IMR-90 (cell line): ENCODE data around the gene C9orf78. TPM values are rescaled to one million over a fixed set of nuclear protein-coding genes. Genes with fewer than 3 reads are reported as not detected.

ENCODE experiments used
- ATAC-seq: fragments of 200-7000 bp; cut with Tn5 transposase; 2 replicates; pipeline ENCODE4 v1.9.1; 2020; ENCODE audit warnings: low read depth, mild to moderate bottlenecking, moderate library complexity
- BruUV-seq: library from RNA; stranded (reverse); fragments of 400-500 nt; replicated peaks from 2 replicates; lab custom pipeline; 2021; lab: Mats Ljungman, UMichigan
- CTCF ChIA-PET: fragments of 300-600 bp; formaldehyde crosslinking; extraction: SDS; loops from one replicate; lab custom pipeline; 2021; ENCODE audit warnings: antibody characterized with exemption; lab: Yijun Ruan, JAX
- POLR2A ChIA-PET: fragments of 300-600 bp; sonication (Branson Sonifier 250); formaldehyde crosslinking; loops from one replicate; lab custom pipeline; 2022; ENCODE audit warnings: antibody characterized with exemption; ENCODE audit not compliant: unreplicated experiment; lab: Charles Lee
- DNase-seq: peaks from one replicate; pipeline ENCODE4 v3.0.0; 2013
- H2AFZ ChIP-seq: replicated peaks from 2 replicates; pipeline ENCODE3; 2013; ENCODE audit warnings: low read length, mild to moderate bottlenecking; ENCODE audit not compliant: poor library complexity
- H2AK5ac ChIP-seq: 2 replicates; pipeline ENCODE4 v1.6.1; 2013; ENCODE audit warnings: low read depth, low read length, inconsistent platforms
- H2AK9ac ChIP-seq: replicated peaks from 2 replicates; pipeline ENCODE3; 2013; ENCODE audit warnings: mild to moderate bottlenecking, low read depth, low read length, moderate library complexity; ENCODE audit not compliant: poor library complexity
- H2BK120ac ChIP-seq: 2 replicates; pipeline ENCODE4 v1.6.1; 2013; ENCODE audit warnings: low read depth, low read length, inconsistent platforms
- H2BK15ac ChIP-seq: 3 replicates; pipeline ENCODE4 v1.6.1; 2013; ENCODE audit warnings: low read depth, low read length, inconsistent platforms
- H2BK20ac ChIP-seq: 2 replicates; pipeline ENCODE4 v1.6.1; 2013; ENCODE audit warnings: low read depth, mild to moderate bottlenecking, inconsistent platforms, low read length, moderate library complexity
- H2BK5ac ChIP-seq: 2 replicates; pipeline ENCODE4 v1.6.1; 2013; ENCODE audit warnings: mild to moderate bottlenecking, low read depth, low read length, inconsistent platforms; ENCODE audit not compliant: poor library complexity, severe bottlenecking
- H3K14ac ChIP-seq: replicated peaks from 2 replicates; pipeline ENCODE4 v1.6.1; 2013; ENCODE audit warnings: low read depth, low read length, inconsistent platforms
- H3K18ac ChIP-seq: 2 replicates; pipeline ENCODE4 v1.6.1; 2013; ENCODE audit warnings: low read depth, low read length, control low read depth
- H3K23ac ChIP-seq: 2 replicates; pipeline ENCODE4 v1.6.1; 2013; ENCODE audit warnings: low read depth, low read length, inconsistent platforms
- H3K27ac ChIP-seq: 2 replicates; pipeline ENCODE4 v1.5.1; 2013; ENCODE audit warnings: mild to moderate bottlenecking, control low read depth, low read length; ENCODE audit not compliant: insufficient read depth
- H3K27me3 ChIP-seq: 2 replicates; pipeline ENCODE4 v1.6.1; 2013; ENCODE audit warnings: low read length; ENCODE audit not compliant: control insufficient read depth, insufficient read depth
- H3K36me3 ChIP-seq: 2 replicates; pipeline ENCODE4 v1.6.1; 2013; ENCODE audit warnings: low read length, mixed read lengths; ENCODE audit not compliant: control insufficient read depth, insufficient read depth
- H3K4ac ChIP-seq: 2 replicates; pipeline ENCODE4 v1.6.1; 2013; ENCODE audit warnings: low read depth, low read length, inconsistent platforms
- H3K4me1 ChIP-seq: 2 replicates; pipeline ENCODE4 v1.6.1; 2013; ENCODE audit warnings: low read length, mixed read lengths; ENCODE audit not compliant: control insufficient read depth, insufficient read depth
- H3K4me2 ChIP-seq: 2 replicates; pipeline ENCODE4 v1.6.1; 2013; ENCODE audit warnings: low read depth, mild to moderate bottlenecking, control low read depth, low read length, moderate library complexity
- H3K4me3 ChIP-seq: 2 replicates; pipeline ENCODE4 v1.5.1; 2013; ENCODE audit warnings: low read depth, mild to moderate bottlenecking, control low read depth, low read length, moderate library complexity; ENCODE audit not compliant: insufficient read depth
- H3K56ac ChIP-seq: 2 replicates; pipeline ENCODE4 v1.6.1; 2013; ENCODE audit warnings: low read length, inconsistent platforms; ENCODE audit not compliant: insufficient read depth; ENCODE audit errors: extremely low read depth
- H3K79me1 ChIP-seq, 2 experiments: 2 replicates each; pipeline ENCODE4 v1.6.1; 2013; ENCODE audit warnings: low read length in 2 of 2, inconsistent platforms in 1 of 2, low read depth in 1 of 2
- H3K9ac ChIP-seq: 2 replicates; pipeline ENCODE4 v1.6.1; 2013; ENCODE audit warnings: low read depth, low read length, control low read depth
- H3K9me1 ChIP-seq: 2 replicates; pipeline ENCODE4 v1.6.1; 2013; ENCODE audit warnings: low read length, inconsistent platforms; ENCODE audit not compliant: insufficient read depth
- H3K9me3 ChIP-seq: 2 replicates; pipeline ENCODE4 v1.6.1; 2013; ENCODE audit warnings: low read length; ENCODE audit not compliant: control insufficient read depth, insufficient read depth
- H4K20me1 ChIP-seq: 2 replicates; pipeline ENCODE4 v1.6.1; 2013; ENCODE audit warnings: low read length, inconsistent platforms; ENCODE audit not compliant: insufficient read depth
- H4K5ac ChIP-seq: 2 replicates; pipeline ENCODE4 v1.6.1; 2013; ENCODE audit warnings: mild to moderate bottlenecking, low read depth, low read length, control low read depth
- H4K8ac ChIP-seq, 2 experiments: 2 replicates each; pipeline ENCODE4 v1.6.1; 2013; ENCODE audit warnings: low read depth in 2 of 2, low read length in 2 of 2, control low read depth in 1 of 2, inconsistent platforms in 1 of 2
- H4K91ac ChIP-seq: 2 replicates; pipeline ENCODE4 v1.6.1; 2013; ENCODE audit warnings: low read depth, low read length, inconsistent platforms; ENCODE audit not compliant: insufficient read depth
- CEBPB ChIP-seq: IDR thresholded peaks from 2 replicates; pipeline ENCODE4 v1.6.1; 2012; ENCODE audit warnings: low read depth, low read length, improper control_type of control experiment
- CHD1 ChIP-seq: IDR thresholded peaks from 2 replicates; pipeline ENCODE4 v1.6.1; 2012; ENCODE audit warnings: low read depth, low read length, improper control_type of control experiment
- CTCF ChIP-seq: conservative IDR thresholded peaks from 2 replicates; pipeline ENCODE4 v1.5.1; 2012; ENCODE audit warnings: mild to moderate bottlenecking, low read depth, low read length, improper control_type of control experiment
- FOS ChIP-seq: fragments of 150-350 bp; IDR thresholded peaks from 2 replicates; pipeline ENCODE4 v1.6.1; 2016; ENCODE audit warnings: low read depth, low read length
- MAFK ChIP-seq: IDR thresholded peaks from 2 replicates; pipeline ENCODE4 v1.6.1; 2012; ENCODE audit warnings: low read depth, low read length, improper control_type of control experiment
- MAZ ChIP-seq: IDR thresholded peaks from 2 replicates; pipeline ENCODE4 v1.6.1; 2012; ENCODE audit warnings: low read depth, mild to moderate bottlenecking, low read length, improper control_type of control experiment, moderate library complexity, borderline replicate concordance
- MXI1 ChIP-seq: IDR thresholded peaks from 2 replicates; pipeline ENCODE4 v1.6.1; 2012; ENCODE audit warnings: low read depth, mild to moderate bottlenecking, low read length, moderate library complexity, borderline replicate concordance
- NFE2L2 ChIP-seq: fragments of 150-350 bp; IDR thresholded peaks from 2 replicates; pipeline ENCODE4 v1.6.1; 2016; ENCODE audit warnings: low read depth, mild to moderate bottlenecking, low read length
- RCOR1 ChIP-seq: IDR thresholded peaks from 2 replicates; pipeline ENCODE4 v1.6.1; 2012; ENCODE audit warnings: mild to moderate bottlenecking, low read length, improper control_type of control experiment; ENCODE audit not compliant: insufficient replicate concordance
- USF2 ChIP-seq: fragments of 150-350 bp; IDR thresholded peaks from 2 replicates; pipeline ENCODE4 v1.6.1; 2017; ENCODE audit warnings: mild to moderate bottlenecking, antibody characterized with exemption, low read length, low read depth
- WGBS, 2 experiments: methylation state at CpG; one replicate each; pipeline versions ENCODE4 v1.1.5 to v1.1.7; 2013; ENCODE audit warnings: missing lambda C conversion rate in 2 of 2; ENCODE audit not compliant: insufficient read length in 1 of 2; ENCODE audit errors: extremely low coverage in 2 of 2; 5-methylcytosine and 5-hydroxymethylcytosine counted together
- dilution Hi-C: fragments of 300-500 bp; cut with HindIII; formaldehyde crosslinking; loops from one replicate; pipeline ENCODE4 v1.14.3; 2018; ENCODE audit warnings: low sequenced_read_pairs; ENCODE audit not compliant: unreplicated experiment
- in situ Hi-C: fragments of 300-500 bp; cut with MboI; formaldehyde crosslinking; loops from 3 replicates; pipeline ENCODE4 v1.14.3; 2019; ENCODE audit warnings: low sequenced_read_pairs, inconsistent platforms, mixed read lengths
- intact Hi-C: fragments of 100-400 bp; cut with micrococcal nuclease; formaldehyde crosslinking; loops from 2 replicates; pipeline ENCODE4 v1.10.0; 2022
- polyA plus RNA-seq, 3 experiments: library from polyadenylated mRNA; depleted of rRNA; stranded (reverse); fragments of >200 nt; gene quantifications; 2 replicates each; pipeline ENCODE4 v1.2.3, GENCODE V29; 2012; ENCODE audit warnings: low replicate concordance in 1 of 3
- total RNA-seq: library from RNA; depleted of rRNA; stranded (reverse); fragments of >200 nt; gene quantifications from 2 replicates; pipeline ENCODE4 v1.2.3, GENCODE V29; 2012

Gene C9orf78
- total and polyA plus RNA-seq, 2 of the 4 experiments (the other 2 are of a cell fraction), result 29.8 to 46.0 TPM

GRCh38 chr9:129873563-129874190 lies 38.6 kb upstream of the C9orf78 start:
- WGBS, 2 experiments, result 73% methylated on average over 3 of the region's 16 CpGs; no CpG with 5 or more reads in 1 of the 2 experiments
- Histone ChIP-seq H4K20me1 (no peaks in the 10 kb centered on the region), H2AK9ac (no peak overlapping the region), H2AFZ (no peak overlapping the region), H4K8ac (no peak overlapping the region), H3K9me1 (peaks cover 3% of the 10 kb centered on the region; the same call in 1 of the 2 replicates), H3K9me3 (no peaks in the 10 kb centered on the region), H3K56ac (no peak overlapping the region), H3K36me3 (peaks cover 35% of the 10 kb centered on the region), H4K91ac (no peak overlapping the region), H3K4ac (no peak overlapping the region), H3K9ac (no peak overlapping the region), H3K14ac (no peak overlapping the region), H3K23ac (no peak overlapping the region), H3K27ac (no peak overlapping the region), H3K79me1 (no peaks in the 10 kb centered on the region), H2BK120ac (no peak overlapping the region), H3K4me2 (no peak overlapping the region), H4K5ac (no peak overlapping the region), H2BK5ac (no peak overlapping the region), H2BK20ac (no peak overlapping the region), H3K4me1 (no peaks in the 10 kb centered on the region), H2AK5ac (no peak overlapping the region), H3K18ac (no peak overlapping the region), H3K27me3 (no peaks in the 10 kb centered on the region), H3K4me3 (no peak overlapping the region), H2BK15ac (no peak overlapping the region)
- intact Hi-C loops (no loop called here), dilution Hi-C loops (no loop called here), in situ Hi-C loops (no loop called here)
- DNase-seq (no peak), ATAC-seq (no peak)
- POLR2A ChIA-PET, result no interaction called here
- BruUV-seq, result no TSS peak
- no peak for TF ChIP-seq USF2
- TF ChIP-seq NFE2L2, result no peak
- no peak for TF ChIP-seq MAFK
- TF ChIP-seq CHD1, result no peak
- no peak for TF ChIP-seq MAZ
- TF ChIP-seq CTCF, result no peak
- TF ChIP-seq RCOR1, result no peak
- TF ChIP-seq CEBPB, result no peak
- no peak for TF ChIP-seq MXI1
- TF ChIP-seq FOS, result no peak
- CTCF ChIA-PET, result no interaction called here
